ENCODE measurements around the gene TP53AIP1. TPM values are rescaled to one million over a fixed set of nuclear protein-coding genes. Genes with fewer than 3 reads are reported as not detected.
A peak's percentile ranks its signal among the peaks of the same experiment; 100 is the strongest.

The TP53AIP1 gene
- total RNA-seq, 6 experiments from 2014 or later = 0.22 TPM; not detected in 5

- TF ChIP-seq CTCF (IDR thresholded peaks at IDR 0.05) = no peak
- TF ChIP-seq POLR2A (IDR thresholded peaks at IDR 0.05) = no peak
- Histone ChIP-seq H3K4me3 (no peak overlapping the region), H3K27ac (no peak overlapping the region), H3K4me1 (peaks cover 0 to 3% (median 0%) of the 10 kb centered on the region in 4 donors), H3K36me3 (no peaks in the 10 kb centered on the region), H3K9me3 (no peaks in the 10 kb centered on the region), H3K27me3 (no peaks in the 10 kb centered on the region)
- 100% methylated on average over 2 of the region's 2 CpGs for WGBS (ENCODE audit: insufficient coverage, low coverage, low lambda C conversion rate, missing lambda C conversion rate)
- ATAC-seq = no peak
- intact Hi-C loops (cut with DNase I) = no loop called here
- no peak for DNase-seq
These were observed 19.0 kb upstream of the TP53AIP1 start for GRCh38 chr11:128961645-128962044.

GRCh38 chr11:128957202-128957482 lies 14.5 kb upstream of the TP53AIP1 start:
- H3K4me1 ChIP-seq = peaks cover 0 to 2% (median 0%) of the 10 kb centered on the region in 4 donors
- peak in 1 of 4 donors; percentile 24 for ATAC-seq
- intact Hi-C loops (cut with DNase I) = loop anchor here (5.0 kb wide), 1 partner anchor 70 kb away; no protein-coding TSS in a partner anchor
- no peaks in the 10 kb centered on the region for H3K36me3 ChIP-seq
- WGBS (ENCODE audit: insufficient coverage, low coverage, low lambda C conversion rate, missing lambda C conversion rate) = 85% methylated on average over 2 of the region's 8 CpGs
- H3K27ac ChIP-seq = no peak overlapping the region
- H3K27me3 ChIP-seq = no peaks in the 10 kb centered on the region
- TF ChIP-seq POLR2A (IDR thresholded peaks at IDR 0.05) (no peak), CTCF (IDR thresholded peaks at IDR 0.05) (no peak)
- DNase-seq = no peak
- H3K4me3 ChIP-seq = no peak overlapping the region
- no peaks in the 10 kb centered on the region for H3K9me3 ChIP-seq

GRCh38 chr11:128956401-128957201 lies 13.9 kb upstream of the TP53AIP1 start:
- H3K4me1 ChIP-seq = peaks cover 0 to 2% (median 0%) of the 10 kb centered on the region in 4 donors
- H3K4me3 ChIP-seq = no peak overlapping the region
- ATAC-seq = peak; percentile 90 to 96 (median 92)
- H3K36me3 ChIP-seq = no peaks in the 10 kb centered on the region
- no peaks in the 10 kb centered on the region for H3K9me3 ChIP-seq
- WGBS (ENCODE audit: insufficient coverage, low coverage, low lambda C conversion rate, missing lambda C conversion rate) = 44% methylated on average over 6 of the region's 8 CpGs
- H3K27ac ChIP-seq = no peak overlapping the region
- intact Hi-C loops (cut with DNase I) = loop anchor here (5.0 kb wide), 1 partner anchor 69 kb away; no protein-coding TSS in a partner anchor
- H3K27me3 ChIP-seq = no peaks in the 10 kb centered on the region
- TF ChIP-seq CTCF (IDR thresholded peaks at IDR 0.05) (peak; percentile 72 to 88 (median 74)), POLR2A (IDR thresholded peaks at IDR 0.05) (no peak)
- no peak for DNase-seq

GRCh38 chr11:128955636-128956035 lies 13.0 kb upstream of the TP53AIP1 start:
- Histone ChIP-seq H3K27ac (no peak overlapping the region), H3K9me3 (no peaks in the 10 kb centered on the region), H3K4me1 (peaks cover 0 to 2% (median 0%) of the 10 kb centered on the region in 4 donors), H3K27me3 (no peaks in the 10 kb centered on the region), H3K36me3 (no peaks in the 10 kb centered on the region), H3K4me3 (no peak overlapping the region)
- TF ChIP-seq CTCF (IDR thresholded peaks at IDR 0.05) (no peak), POLR2A (IDR thresholded peaks at IDR 0.05) (no peak)
- ATAC-seq (no peak), DNase-seq (no peak)
- 37% methylated on average over 3 of the region's 3 CpGs for WGBS (ENCODE audit: insufficient coverage, low coverage, low lambda C conversion rate, missing lambda C conversion rate)
- intact Hi-C loops (cut with DNase I) = loop anchor here (5.0 kb wide), 1 partner anchor 68 kb away; no protein-coding TSS in a partner anchor
